CD4-positive, alpha-beta T cell treated with Interferon alpha-2 for 1 hour (primary cell): Measurements from ENCODE around the gene MACROD2.

Source experiments
- DNase-seq, 2 donors: peaks; one replicate each; pipeline ENCODE4 v3.0.0-alpha.2; 2020 to 2022

The MACROD2 gene

GRCh38 chr20:15204234-15204633 lies 1208.9 kb downstream of the MACROD2 start:
- no peak for DNase-seq

- no peak for DNase-seq
Observed at GRCh38 chr20:15205028-15205427, 1209.7 kb downstream of the MACROD2 start.

GRCh38 chr20:15205719-15206118 lies 1210.4 kb downstream of the MACROD2 start:
- DNase-seq = no peak

- DNase-seq = no peak
Observed at GRCh38 chr20:15209537-15209936, 1214.2 kb downstream of the MACROD2 start.

DNA sequence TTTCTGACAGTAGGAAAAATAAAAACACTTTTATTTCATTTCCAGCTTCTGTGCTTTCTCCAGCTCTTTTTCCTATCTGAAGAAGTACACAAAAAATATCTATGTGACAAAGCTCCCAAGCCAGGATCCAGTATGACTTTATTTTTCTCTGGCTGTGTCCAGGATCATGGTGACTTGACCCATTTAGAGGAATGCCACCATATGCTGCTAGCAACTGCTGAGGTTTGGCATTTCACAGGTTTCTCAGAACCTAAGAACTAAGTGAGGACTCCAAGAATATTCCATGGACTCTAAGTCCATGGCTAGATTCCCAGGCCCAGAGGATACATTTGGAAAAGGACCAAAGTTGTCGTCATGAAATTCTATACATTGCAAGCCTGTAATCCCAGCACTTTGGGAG lies 1218.7 kb downstream of the MACROD2 start:
- no peak for DNase-seq

- DNase-seq = no peak
Observed at GRCh38 chr20:15220009-15220656, 1224.8 kb downstream of the MACROD2 start.

DNA sequence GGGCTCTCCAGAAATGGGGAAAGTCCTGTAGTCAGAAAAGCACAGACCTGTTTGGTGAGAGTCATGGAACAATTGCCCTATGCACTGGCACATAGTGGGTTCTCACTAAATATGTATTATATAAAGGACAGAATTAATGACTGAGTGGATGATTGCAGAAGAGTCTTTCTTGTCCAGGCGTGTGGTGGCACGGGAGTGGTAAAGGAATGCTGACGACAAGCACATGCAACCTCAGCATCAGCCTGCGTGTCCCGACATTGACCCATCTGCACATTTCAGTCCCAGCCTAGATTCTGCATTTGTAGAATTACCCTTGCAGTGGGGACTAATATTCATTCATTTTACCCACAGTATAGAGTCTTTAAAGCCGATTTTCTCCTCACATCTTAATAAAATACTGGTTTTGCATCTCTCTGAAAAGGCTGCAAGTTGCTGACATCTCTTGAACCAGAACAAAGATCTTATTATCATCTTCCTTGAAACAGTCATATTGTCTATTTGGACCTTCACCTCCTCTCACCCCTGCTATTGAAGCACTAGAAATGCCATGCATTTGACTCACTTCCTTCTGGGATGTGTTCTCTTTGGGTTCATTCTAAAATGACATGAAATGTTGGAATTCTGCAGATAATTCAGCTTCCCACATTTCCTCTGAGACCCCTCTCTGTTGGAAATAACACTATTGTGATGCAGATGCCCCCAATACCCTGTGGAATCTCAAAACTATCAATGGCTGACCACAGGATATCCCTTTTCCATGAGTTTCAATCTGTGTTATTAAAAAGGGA lies 1225.7 kb downstream of the MACROD2 start:
- DNase-seq = no peak

DNA sequence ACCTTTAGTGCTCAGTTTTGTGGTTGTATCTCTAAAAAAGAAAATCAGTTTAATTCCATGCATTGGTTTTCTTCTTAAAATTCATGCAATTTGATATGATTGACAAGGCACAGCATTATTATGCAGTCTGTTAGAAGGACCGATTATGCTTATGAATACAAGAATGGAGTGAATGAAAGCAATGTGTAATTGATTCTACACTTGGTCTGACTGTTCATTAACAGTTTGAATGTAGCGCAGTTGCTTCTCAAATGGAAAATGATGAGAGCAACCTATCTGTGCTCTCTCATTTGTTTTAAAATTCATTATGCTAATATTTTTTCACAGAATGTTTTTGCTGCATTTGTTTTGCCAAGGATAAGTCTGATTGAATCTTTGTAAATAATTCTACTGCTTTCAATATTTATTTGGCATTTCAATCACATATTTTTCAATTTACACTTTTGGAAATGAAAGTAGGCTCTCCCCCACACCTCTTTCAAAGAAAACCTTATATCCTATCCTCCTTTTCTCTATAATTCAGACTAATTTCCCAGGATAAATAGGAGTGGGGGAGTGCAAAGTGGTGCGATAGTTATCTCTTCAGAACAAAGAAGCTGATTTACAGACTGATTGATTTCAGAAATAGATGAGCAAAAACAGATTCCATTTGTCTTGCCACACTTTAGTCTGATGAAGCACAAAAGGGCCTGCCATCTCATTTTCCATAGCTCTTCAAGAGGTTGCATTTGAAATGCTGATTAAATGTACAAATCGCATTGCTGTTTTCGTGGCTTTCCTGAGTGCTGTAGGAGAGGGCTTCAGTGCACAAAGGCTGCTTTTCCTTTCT lies 1227.4 kb downstream of the MACROD2 start:
- DNase-seq = no peak

DNA sequence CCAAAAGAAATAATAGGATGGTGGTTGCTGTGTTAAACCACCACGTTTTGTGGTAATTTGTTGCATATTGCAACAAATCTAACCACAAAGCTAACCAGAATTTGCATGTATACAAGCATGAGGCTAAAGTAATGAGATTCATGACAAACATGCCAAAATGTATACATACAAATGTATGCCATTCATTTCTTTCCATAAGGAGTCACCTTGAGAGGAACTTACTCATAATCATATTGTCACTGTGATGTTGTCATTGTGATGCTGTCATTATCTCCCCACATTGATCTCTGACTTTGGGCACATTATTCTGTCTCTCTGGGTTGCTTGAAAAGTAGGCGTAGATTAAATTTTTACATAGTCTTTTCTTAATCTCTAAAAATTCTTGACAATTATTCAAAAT lies 1228.9 kb downstream of the MACROD2 start:
- no peak for DNase-seq

DNA sequence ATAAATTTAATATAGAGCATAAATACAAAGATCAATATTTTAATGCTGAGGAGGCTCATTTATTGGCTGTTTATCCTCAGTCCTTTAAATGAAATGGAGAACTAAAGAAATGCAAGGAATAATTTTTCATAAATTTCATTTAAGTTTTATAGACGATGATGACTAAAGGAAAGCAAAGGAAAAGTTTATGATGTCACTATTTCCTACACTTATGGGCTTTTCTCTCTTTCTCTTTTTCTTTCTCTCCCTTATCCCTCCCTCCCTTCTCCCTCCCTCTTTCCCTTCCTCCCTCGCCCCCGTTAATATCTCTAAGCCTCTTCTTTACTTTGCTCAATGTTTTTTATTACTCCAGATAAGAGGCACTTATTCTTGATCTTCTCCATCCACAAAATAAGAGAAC lies 1231.8 kb downstream of the MACROD2 start:
- DNase-seq = no peak

DNA sequence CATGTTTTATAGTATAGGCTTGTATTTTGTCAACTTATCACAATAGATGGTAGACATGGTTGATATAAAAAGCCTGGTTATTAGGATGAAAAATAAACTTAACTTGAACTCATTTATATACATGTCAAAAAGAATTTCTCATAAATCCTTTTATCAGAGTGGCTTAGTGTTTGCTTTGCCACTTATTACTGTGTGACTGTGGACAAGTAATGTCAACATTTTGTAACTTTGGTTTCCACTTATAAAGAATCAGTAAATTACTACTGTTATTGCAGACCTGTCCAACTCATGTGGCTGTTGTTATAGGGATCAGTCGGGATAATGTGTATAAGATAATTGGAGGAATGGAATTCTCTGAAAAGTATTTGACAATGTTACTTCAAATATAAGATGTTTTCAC lies 1236.9 kb downstream of the MACROD2 start:
- DNase-seq = no peak

DNA sequence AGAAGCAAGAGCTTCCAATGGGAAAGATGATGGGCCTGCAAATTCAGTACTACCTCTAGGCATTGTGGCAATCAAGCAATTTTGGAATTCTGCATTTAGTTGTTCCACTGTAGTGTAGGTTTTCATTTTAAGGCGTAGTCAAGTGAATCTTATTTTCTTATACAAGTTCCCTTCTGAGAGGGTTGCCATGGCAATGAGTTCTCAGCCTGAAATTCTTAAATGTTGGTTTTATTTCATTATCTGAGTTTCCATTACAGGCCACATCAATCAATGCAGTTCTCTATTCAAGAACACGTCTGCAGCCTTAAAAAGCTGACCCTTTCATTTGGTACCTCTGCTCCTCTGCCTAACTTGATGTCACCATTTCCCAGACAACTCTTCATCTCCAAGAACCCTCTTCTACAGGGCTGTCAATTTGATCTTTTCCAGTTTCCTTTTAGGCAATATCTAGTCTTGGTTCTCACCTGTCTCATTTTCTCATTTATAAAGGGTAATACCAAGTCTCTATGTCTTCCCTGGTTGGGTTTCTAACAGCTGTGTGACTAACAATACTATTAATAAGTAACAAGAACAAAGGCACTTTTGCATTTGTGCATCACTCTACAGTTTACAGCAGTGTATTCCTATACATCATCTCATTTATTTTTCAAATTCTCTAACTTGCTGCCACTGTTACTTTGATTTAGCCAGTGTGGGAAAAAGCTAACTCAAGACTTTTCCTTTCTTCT lies 1240.3 kb downstream of the MACROD2 start:
- no peak for DNase-seq

- peak in 1 of 2 donors; percentile 1 for DNase-seq
Observed at GRCh38 chr20:15236812-15237211, 1241.5 kb downstream of the MACROD2 start.

- no peak for DNase-seq
Observed at GRCh38 chr20:15239542-15240206, 1244.4 kb downstream of the MACROD2 start.

DNA sequence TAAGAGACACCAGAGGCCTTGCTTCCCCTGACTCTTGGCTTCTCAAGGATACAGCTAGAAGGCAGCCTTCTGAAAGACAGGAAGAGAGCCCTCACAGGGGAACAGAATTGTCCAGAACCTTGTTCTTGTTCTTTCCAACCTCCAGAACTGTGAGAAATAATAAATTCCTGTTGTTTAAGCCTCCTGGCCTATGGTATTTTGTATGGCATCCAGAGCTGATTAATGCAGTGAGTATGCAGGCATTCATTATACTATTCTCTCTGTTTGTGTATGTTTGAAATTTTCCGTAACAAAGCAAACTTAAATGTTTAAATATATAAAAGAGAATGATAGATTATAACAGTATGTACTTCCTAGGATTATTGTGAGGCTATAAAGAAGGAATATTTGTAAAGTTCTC lies 1245.5 kb downstream of the MACROD2 start:
- DNase-seq = no peak

DNA sequence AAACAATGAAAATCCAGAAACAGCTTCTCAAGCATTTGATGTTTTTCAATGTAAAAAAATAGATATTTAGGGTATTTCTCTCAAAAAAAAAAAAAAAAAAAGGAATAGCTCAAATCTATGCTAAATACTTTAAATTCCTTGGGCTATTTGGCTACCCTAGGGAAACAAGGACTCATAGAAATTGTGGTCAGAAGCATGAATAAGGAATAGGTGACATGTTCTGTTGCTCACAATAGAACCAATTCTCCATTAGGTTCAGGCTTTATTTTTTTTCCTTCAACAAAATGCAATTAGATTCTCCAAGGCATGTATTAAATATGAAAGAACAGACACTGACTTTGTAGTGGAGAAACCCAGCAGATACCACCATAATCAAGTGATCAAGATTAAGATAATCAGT lies 1246.4 kb downstream of the MACROD2 start:
- DNase-seq = no peak

- DNase-seq = no peak
Observed at GRCh38 chr20:15242773-15243172, 1247.5 kb downstream of the MACROD2 start.

DNA sequence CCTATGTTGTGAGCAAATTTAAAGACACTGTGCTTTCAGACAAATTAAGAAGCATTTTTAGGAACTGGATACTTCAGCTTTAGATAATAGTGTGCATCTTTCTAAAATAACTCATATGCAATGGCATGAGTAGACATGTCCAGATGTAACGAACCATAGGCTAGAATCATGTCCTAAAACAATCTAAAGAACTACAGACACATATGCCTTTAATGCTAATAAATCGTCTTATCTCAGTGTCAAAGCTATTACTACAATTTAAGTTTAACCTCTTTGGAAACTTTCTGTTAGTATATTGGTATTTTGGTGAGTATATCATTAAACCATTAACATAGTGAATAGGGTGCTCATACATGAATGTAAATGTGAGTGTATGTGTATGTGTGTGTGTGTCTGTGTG lies 1250.6 kb downstream of the MACROD2 start:
- no peak for DNase-seq

GRCh38 chr20:15248618-15249395 lies 1253.5 kb downstream of the MACROD2 start:
- DNase-seq = no peak

GRCh38 chr20:15251171-15251570 lies 1255.9 kb downstream of the MACROD2 start:
- no peak for DNase-seq

GRCh38 chr20:15252304-15252703 lies 1257.0 kb downstream of the MACROD2 start:
- DNase-seq = no peak

- no peak for DNase-seq
Observed at GRCh38 chr20:15253431-15253830, 1258.1 kb downstream of the MACROD2 start.
